HCT116 (cell line): ENCODE measurements around the gene CLIP2.
"Not testable (repeated sequence)": the region's sequence is repeated elsewhere in the genome, so short reads cannot be mapped to it uniquely, and the experiment has no call there.

Experiments
- CBX3 ChIP-seq: IDR thresholded peaks from 2 replicates; pipeline ENCODE4 v1.6.1; 2012; ENCODE audit warnings: low read depth
- CEBPB ChIP-seq: IDR thresholded peaks from 2 replicates; pipeline ENCODE4 v1.6.1; 2012; ENCODE audit warnings: low read depth
- CTCF ChIP-seq, 3 experiments: fragments of 200-600 bp in 1 of 3; sonication (generic) in 1 of 3; IDR thresholded peaks in 2 of 3; conservative IDR thresholded peaks in 1 of 3; 2 replicates each; pipeline ENCODE4 v1.5.1; 2012 to 2017; ENCODE audit warnings: low read depth in 2 of 3, low read length in 2 of 3, antibody characterized with exemption in 1 of 3, borderline replicate concordance in 1 of 3, control low read depth in 1 of 3, mild to moderate bottlenecking in 1 of 3, mixed read lengths in 1 of 3, mixed run types in 1 of 3, moderate library complexity in 1 of 3; ENCODE audit not compliant: insufficient read depth in 1 of 3
- EZH2 ChIP-seq: fragments of 200-600 bp; sonication (generic); IDR thresholded peaks from 2 replicates; pipeline ENCODE4 v1.6.1; 2017; ENCODE audit warnings: antibody characterized with exemption, mixed run types
- JUND ChIP-seq: IDR thresholded peaks from 2 replicates; pipeline ENCODE4 v1.6.1; 2012
- POLR2A ChIP-seq: IDR thresholded peaks from 2 replicates; pipeline ENCODE4 v1.7.0; 2011; ENCODE audit warnings: borderline replicate concordance; ENCODE audit not compliant: insufficient read depth, insufficient read length; ENCODE audit errors: extremely low read depth
- POLR2AphosphoS5 ChIP-seq: IDR thresholded peaks from 2 replicates; pipeline ENCODE4 v1.6.1; 2011; ENCODE audit warnings: mild to moderate bottlenecking, low read depth, low read length, moderate library complexity
- RAD21 ChIP-seq: IDR thresholded peaks from 2 replicates; pipeline ENCODE4 v1.6.1; 2012; ENCODE audit warnings: low read depth, mild to moderate bottlenecking
- SP1 ChIP-seq: IDR thresholded peaks from 2 replicates; pipeline ENCODE4 v1.6.1; 2012; ENCODE audit warnings: low read depth
- TCF7L2 ChIP-seq: IDR thresholded peaks from 2 replicates; pipeline ENCODE4 v1.7.0; 2011; ENCODE audit warnings: borderline replicate concordance, inconsistent platforms; ENCODE audit not compliant: insufficient read depth, insufficient read length; ENCODE audit errors: extremely low read depth
- YY1 ChIP-seq: IDR thresholded peaks from 2 replicates; pipeline ENCODE4 v1.6.1; 2011; ENCODE audit warnings: low read length, low read depth, moderate library complexity, mild to moderate bottlenecking; ENCODE audit not compliant: insufficient replicate concordance; ENCODE audit errors: extremely low read depth
- TF ChIP-seq, protein P1 (sequence below): IDR thresholded peaks from 2 replicates; pipeline ENCODE4 v1.6.1; 2012
- TF ChIP-seq, protein P2 (sequence below): IDR thresholded peaks from 2 replicates; pipeline ENCODE4 v1.6.1; 2012

DNA sequence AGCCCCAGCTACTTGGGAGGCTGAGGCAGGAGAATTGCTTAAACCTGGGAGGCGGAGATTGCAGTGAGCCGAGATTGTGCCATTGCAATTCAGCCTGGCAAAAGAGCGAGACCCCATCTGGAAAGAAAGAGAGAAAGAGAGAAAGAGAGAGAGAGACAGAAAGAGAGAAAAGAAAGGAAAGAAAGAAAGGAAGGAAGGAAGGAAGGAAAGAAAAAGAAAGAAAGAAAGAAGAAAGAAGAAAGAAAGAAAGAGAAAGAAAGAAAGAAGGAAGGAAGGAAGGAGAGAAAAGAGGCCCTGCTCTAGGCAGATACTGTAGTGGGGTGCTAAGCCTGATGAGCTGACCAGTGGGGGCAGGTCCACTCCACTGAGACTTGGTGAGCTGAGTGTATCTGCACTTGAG is 150.9 kb downstream of the CLIP2 start:
- TF ChIP-seq RAD21; CTCF (IDR thresholded peaks at IDR 0.05 in 2 of 3, conservative IDR thresholded peaks at IDR 0.05 in 1 of 3; ENCODE audit: borderline replicate concordance in 1 of 3, insufficient read depth in 1 of 3, low read depth in 2 of 3, low read length in 2 of 3); POLR2A; CEBPB; POLR2AphosphoS5; TCF7L2; EZH2; SP1; CBX3; YY1; JUND: not testable (repeated sequence)
- TF ChIP-seq, protein P1, sequence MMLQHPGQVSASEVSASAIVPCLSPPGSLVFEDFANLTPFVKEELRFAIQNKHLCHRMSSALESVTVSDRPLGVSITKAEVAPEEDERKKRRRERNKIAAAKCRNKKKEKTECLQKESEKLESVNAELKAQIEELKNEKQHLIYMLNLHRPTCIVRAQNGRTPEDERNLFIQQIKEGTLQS: not testable (repeated sequence)
- TF ChIP-seq, protein P2, sequence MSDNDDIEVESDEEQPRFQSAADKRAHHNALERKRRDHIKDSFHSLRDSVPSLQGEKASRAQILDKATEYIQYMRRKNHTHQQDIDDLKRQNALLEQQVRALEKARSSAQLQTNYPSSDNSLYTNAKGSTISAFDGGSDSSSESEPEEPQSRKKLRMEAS: not testable (repeated sequence)
